HG03060 (cell line): ENCODE results near the gene GSK3A.

Source experiments
- ATAC-seq: cut with Tn5 transposase; IDR thresholded peaks from one replicate; pipeline ENCODE4 v1.9.1; 2021; ENCODE audit warnings: low read depth, moderate number of reproducible peaks; ENCODE audit not compliant: unreplicated experiment

The GSK3A gene

GRCh38 chr19:42232435-42232834, 10.0 kb downstream of the GSK3A start:
- ATAC-seq, result no peak

GRCh38 chr19:42230571-42230970, 11.8 kb downstream of the GSK3A start:
- ATAC-seq, result no peak

- no peak for ATAC-seq
Measured at GRCh38 chr19:42229855-42230351, 12.5 kb downstream of the GSK3A start.

GRCh38 chr19:42229301-42229854, 13.0 kb downstream of the GSK3A start:
- no peak for ATAC-seq

GRCh38 chr19:42228641-42229040, 13.8 kb downstream of the GSK3A start:
- ATAC-seq, result no peak

GRCh38 chr19:42226886-42227285, 15.5 kb downstream of the GSK3A start:
- ATAC-seq, result no peak

GRCh38 chr19:42225718-42226292, 16.6 kb downstream of the GSK3A start:
- ATAC-seq, result no peak

GRCh38 chr19:42224940-42225717, 17.3 kb downstream of the GSK3A start:
- no peak for ATAC-seq

- ATAC-seq, result no peak
Measured at GRCh38 chr19:42220751-42221097, 21.7 kb downstream of the GSK3A start.

- ATAC-seq, result peak; percentile 45
Measured at GRCh38 chr19:42219812-42220750, 22.3 kb downstream of the GSK3A start, which contains the start of gene ZNF526. Gene ZNF526 (plus strand): TSS chr19:42220312. CDS start chr19:42224404, 4,092 bp downstream.

- peak; percentile 54 for ATAC-seq
Measured at GRCh38 chr19:42217520-42218437, 24.6 kb downstream of the GSK3A start, which contains the start of gene DEDD2. Gene DEDD2 (minus strand): TSS chr19:42217677. CDS start chr19:42217007, 670 bp downstream.

GRCh38 chr19:42216653-42217519, 25.5 kb downstream of the GSK3A start:
- ATAC-seq, result no peak

GRCh38 chr19:42214810-42215485, 27.5 kb downstream of the GSK3A start:
- ATAC-seq, result no peak

- ATAC-seq, result no peak
Measured at GRCh38 chr19:42212886-42213285, 29.5 kb downstream of the GSK3A start.

- ATAC-seq, result no peak
Measured at GRCh38 chr19:42208612-42209011, 33.8 kb downstream of the GSK3A start.

GRCh38 chr19:42207767-42208271, 34.6 kb downstream of the GSK3A start:
- no peak for ATAC-seq

GRCh38 chr19:42206871-42207755, 35.3 kb downstream of the GSK3A start:
- no peak for ATAC-seq
